Right atrium auricular region (tissue), 2 donors: ENCODE data around the gene GTF3C5. TPM values are rescaled to one million over a fixed set of nuclear protein-coding genes. Genes with fewer than 3 reads are reported as not detected.

Experiments
- DNase-seq: peaks from one replicate; pipeline ENCODE4 v3.0.0-alpha.2; 2019; ENCODE audit warnings: low spot score
- H3K27ac ChIP-seq, 2 donors: fragments of 200-600 bp; sonication (generic); 1 replicate in 1 of 2; 2 replicates in 1 of 2; pipeline ENCODE4 v1.5.1; 2016 to 2019
- H3K27me3 ChIP-seq, 2 donors: fragments of 200-600 bp; sonication (generic); one replicate each; pipeline versions ENCODE4 v1.5.1 to v1.6.0; 2017 to 2019
- H3K36me3 ChIP-seq: fragments of 200-600 bp; sonication (generic); one replicate; pipeline ENCODE4 v1.5.1; 2016
- H3K4me1 ChIP-seq, 2 donors: fragments of 200-600 bp; sonication (generic); one replicate each; pipeline versions ENCODE4 v1.5.1 to v1.6.0; 2017 to 2019
- H3K4me3 ChIP-seq, 2 donors: fragments of 200-600 bp; sonication (generic); 1 replicate in 1 of 2; 2 replicates in 1 of 2; pipeline ENCODE4 v1.5.1; 2017 to 2019; ENCODE audit warnings: mild to moderate bottlenecking in 1 of 2, moderate library complexity in 1 of 2
- H3K9me3 ChIP-seq, 2 donors: fragments of 200-600 bp; sonication (generic); one replicate each; pipeline ENCODE4 v1.5.1; 2019
- total RNA-seq, 2 donors: library from RNA; depleted of rRNA; stranded (reverse); fragments of >200 nt; gene quantifications; one replicate each; pipeline ENCODE4 v1.1.0, GENCODE V29; 2016
- TF ChIP-seq, protein P1 (sequence below), 2 donors: fragments of 200-600 bp; sonication (generic); IDR thresholded peaks; one replicate each; pipeline ENCODE4 v1.5.1; 2019; ENCODE audit warnings: antibody characterized with exemption in 2 of 2

The GTF3C5 gene
- total RNA-seq, 2 donors from 2014 or later = 30.5 to 31.1 TPM

DNA sequence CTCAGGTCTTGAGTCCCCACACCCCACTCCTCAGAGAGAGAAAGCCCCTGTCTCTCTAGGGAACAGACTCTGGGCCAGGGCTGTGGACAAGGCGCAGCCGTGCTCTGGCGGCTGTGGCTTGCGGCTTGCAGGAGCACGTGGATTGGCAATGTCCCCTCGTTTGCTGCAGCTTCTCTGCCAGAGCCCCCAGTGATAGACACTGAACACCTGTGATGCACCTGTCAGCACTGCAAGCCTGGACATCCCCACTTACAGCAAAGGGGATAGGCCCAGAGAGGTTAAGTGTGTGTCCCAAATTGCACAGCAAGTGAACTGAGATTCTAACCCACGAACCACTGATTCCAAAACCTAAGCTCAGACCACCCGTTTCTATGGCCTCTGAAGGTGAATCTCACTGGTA, 45.3 kb upstream of the GTF3C5 start:
- TF ChIP-seq, protein P1, sequence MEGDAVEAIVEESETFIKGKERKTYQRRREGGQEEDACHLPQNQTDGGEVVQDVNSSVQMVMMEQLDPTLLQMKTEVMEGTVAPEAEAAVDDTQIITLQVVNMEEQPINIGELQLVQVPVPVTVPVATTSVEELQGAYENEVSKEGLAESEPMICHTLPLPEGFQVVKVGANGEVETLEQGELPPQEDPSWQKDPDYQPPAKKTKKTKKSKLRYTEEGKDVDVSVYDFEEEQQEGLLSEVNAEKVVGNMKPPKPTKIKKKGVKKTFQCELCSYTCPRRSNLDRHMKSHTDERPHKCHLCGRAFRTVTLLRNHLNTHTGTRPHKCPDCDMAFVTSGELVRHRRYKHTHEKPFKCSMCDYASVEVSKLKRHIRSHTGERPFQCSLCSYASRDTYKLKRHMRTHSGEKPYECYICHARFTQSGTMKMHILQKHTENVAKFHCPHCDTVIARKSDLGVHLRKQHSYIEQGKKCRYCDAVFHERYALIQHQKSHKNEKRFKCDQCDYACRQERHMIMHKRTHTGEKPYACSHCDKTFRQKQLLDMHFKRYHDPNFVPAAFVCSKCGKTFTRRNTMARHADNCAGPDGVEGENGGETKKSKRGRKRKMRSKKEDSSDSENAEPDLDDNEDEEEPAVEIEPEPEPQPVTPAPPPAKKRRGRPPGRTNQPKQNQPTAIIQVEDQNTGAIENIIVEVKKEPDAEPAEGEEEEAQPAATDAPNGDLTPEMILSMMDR (IDR thresholded peaks at IDR 0.05) = no peak
- no peak for DNase-seq
- H3K4me1 ChIP-seq = peaks cover 0 to 14% of the 10 kb centered on the region in 2 donors
- H3K27me3 ChIP-seq = no peaks in the 10 kb centered on the region
- no peak overlapping the region for H3K4me3 ChIP-seq
- no peaks in the 10 kb centered on the region for H3K9me3 ChIP-seq
- no peaks in the 10 kb centered on the region for H3K36me3 ChIP-seq
- H3K27ac ChIP-seq = no peak overlapping the region

DNA sequence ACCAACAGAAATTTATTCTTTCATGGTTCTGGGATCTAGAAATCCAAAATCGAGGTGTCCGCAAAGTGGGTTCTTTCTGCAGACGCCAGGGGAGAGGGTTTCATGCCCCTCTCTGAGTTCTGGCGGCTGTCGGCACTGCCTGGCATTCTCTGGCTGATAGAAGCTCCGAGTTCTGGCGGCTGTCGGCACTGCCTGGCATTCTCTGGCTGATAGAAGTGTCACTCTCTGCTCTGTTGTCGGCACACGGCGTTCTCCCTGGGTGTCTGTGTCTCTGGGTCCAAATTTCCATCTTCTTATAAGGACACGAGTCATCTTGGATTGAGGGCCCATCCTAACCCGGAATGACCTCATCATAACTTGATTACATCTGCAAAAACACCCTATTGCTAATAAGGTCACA, 44.7 kb upstream of the GTF3C5 start:
- Histone ChIP-seq H3K4me3 (no peak overlapping the region), H3K36me3 (no peaks in the 10 kb centered on the region), H3K27ac (peak overlapping the region in 1 of 2 donors; percentile 20), H3K27me3 (no peaks in the 10 kb centered on the region), H3K4me1 (peaks cover 0 to 14% of the 10 kb centered on the region in 2 donors), H3K9me3 (no peaks in the 10 kb centered on the region)
- no peak for DNase-seq
- TF ChIP-seq, protein P1 (IDR thresholded peaks at IDR 0.05) = no peak

DNA sequence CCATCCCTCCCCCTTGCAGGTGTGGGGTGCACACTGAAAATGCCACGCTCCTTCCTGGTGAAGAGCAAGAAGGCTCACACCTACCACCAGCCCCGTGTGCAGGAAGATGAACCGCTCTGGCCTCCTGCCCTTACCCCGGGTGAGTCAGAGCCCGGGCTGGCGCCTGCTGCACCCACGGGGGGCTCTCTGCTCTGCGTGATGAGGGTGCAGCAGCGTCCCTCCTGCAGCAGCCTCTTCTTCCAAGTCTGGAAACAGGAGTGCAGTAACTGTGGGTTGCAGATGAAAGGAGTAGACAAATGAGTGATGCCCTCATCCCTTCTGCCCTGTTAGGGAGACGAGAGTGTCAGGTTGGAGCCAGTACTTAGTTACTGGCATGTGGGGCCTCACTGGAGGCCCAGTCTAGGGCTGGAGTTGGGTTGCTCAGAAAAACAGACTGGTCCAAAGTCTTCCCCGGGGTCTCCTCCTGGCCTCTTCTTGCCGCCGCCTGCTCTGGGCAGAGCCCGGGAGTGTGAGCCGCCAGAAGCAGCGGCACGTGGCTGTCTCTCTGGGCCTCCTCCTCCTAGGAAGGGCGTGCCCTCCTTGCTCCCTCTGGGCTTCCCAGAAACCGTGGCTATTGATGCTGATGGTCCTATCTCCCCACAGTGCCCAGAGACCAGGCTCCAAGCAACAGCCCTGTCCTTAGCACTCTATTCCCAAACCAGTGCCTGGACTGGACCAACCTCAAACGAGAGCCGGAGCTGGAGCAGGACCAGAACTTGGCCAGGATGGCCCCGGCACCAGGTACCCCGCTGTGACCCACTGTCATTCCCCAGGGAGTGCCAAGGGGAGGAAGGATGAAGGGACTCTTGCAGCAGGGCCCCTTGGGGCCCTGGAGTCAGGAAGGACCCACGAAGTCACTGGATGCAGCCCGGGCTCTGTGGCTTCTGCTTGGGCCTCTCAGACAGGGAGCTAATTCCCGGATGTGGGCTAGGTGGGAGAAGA, 43.9 kb upstream of the GTF3C5 start:
- no peak for DNase-seq
- Histone ChIP-seq H3K27ac (peak overlapping the region in 1 of 2 donors; percentile 20), H3K36me3 (no peaks in the 10 kb centered on the region), H3K4me1 (peaks cover 0 to 14% of the 10 kb centered on the region in 2 donors), H3K27me3 (no peaks in the 10 kb centered on the region), H3K9me3 (no peaks in the 10 kb centered on the region), H3K4me3 (no peak overlapping the region)
- TF ChIP-seq, protein P1 (IDR thresholded peaks at IDR 0.05) = no peak

DNA sequence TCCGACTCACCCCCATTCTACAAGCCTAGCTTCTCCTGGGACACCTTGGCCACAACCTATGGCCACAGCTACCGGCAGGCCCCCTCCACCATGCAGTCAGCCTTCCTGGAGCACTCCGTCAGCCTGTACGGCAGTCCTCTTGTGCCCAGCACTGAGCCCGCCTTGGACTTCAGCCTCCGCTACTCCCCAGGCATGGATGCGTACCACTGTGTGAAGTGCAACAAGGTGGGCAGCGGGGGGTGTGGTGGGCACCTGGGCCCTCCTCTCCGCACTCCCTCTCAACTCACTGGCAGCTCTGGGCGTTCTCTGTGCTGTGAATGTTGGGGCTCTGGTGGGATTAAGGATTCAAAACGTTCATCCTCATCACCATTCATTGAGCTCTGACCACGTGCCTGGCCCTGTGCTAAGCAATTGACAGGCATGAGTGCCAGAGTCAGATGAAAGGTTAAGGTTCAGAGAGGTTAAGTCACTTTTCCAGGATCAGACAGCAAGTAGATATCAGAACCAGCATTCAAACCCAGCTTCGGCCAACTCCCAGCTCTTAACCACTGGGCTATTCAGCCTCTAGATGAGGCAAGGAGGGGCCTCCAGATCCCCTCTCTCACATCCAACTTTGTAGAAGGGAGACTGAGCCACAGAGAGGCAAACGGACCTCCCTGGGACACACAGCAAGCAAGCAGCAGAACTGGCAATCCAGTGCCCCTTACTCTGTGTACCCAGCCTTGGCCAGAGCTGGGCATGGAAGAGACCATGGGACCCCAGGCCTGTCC, 42.4 kb upstream of the GTF3C5 start:
- Histone ChIP-seq H3K36me3 (no peaks in the 10 kb centered on the region), H3K4me1 (peaks cover 0 to 14% of the 10 kb centered on the region in 2 donors), H3K9me3 (no peaks in the 10 kb centered on the region), H3K4me3 (no peak overlapping the region), H3K27ac (no peak overlapping the region), H3K27me3 (no peaks in the 10 kb centered on the region)
- no peak for DNase-seq
- TF ChIP-seq, protein P1 (IDR thresholded peaks at IDR 0.05) = no peak

DNA sequence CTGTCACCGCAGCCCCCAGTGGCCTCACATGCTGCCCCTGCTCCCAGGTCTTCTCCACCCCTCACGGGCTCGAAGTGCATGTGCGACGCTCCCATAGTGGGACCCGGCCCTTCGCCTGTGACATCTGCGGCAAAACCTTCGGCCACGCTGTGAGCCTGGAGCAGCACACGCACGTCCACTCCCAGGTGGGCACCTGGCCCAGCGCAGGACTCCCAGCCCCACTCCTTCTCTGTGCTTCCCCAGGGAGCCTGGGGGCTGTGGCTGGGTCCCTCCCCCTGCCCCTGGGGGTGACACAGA, 41.8 kb upstream of the GTF3C5 start:
- Histone ChIP-seq H3K27ac (no peak overlapping the region), H3K27me3 (no peaks in the 10 kb centered on the region)
- TF ChIP-seq, protein P1 (IDR thresholded peaks at IDR 0.05) = no peak

More for the DNA sequence above, 41.8 kb upstream of the GTF3C5 start:
- Histone ChIP-seq H3K4me3 (no peak overlapping the region), H3K9me3 (no peaks in the 10 kb centered on the region), H3K36me3 (no peaks in the 10 kb centered on the region), H3K4me1 (peaks cover 0 to 14% of the 10 kb centered on the region in 2 donors)
- DNase-seq = no peak
